GM23338 (cell line): ENCODE data around the gene LYL1. TPM values are rescaled to one million over a fixed set of nuclear protein-coding genes. Genes with fewer than 3 reads are reported as not detected.

ENCODE experiments used
- ATAC-seq: fragments of 200-7000 bp; cut with Tn5 transposase; 3 replicates; pipeline ENCODE4 v1.9.1; 2020
- DNase-seq: peaks from one replicate; pipeline ENCODE4 v3.0.0-alpha.2; 2015; ENCODE audit warnings: low spot score
- H2AFZ ChIP-seq: fragments of 200-600 bp; sonication (generic); 2 replicates; pipeline ENCODE4 v1.8.0; 2016; ENCODE audit warnings: antibody characterized with exemption, mild to moderate bottlenecking, moderate library complexity
- H3F3A ChIP-seq: fragments of 200-600 bp; sonication (generic); replicated peaks from 2 replicates; pipeline ENCODE4 v1.8.0; 2017; ENCODE audit warnings: antibody characterized with exemption, mixed run types, low read depth
- H3K27ac ChIP-seq: fragments of 200-600 bp; sonication (generic); 2 replicates; pipeline ENCODE4 v1.6.1; 2016; ENCODE audit warnings: low read depth
- H3K27me3 ChIP-seq: fragments of 200-600 bp; sonication (generic); 2 replicates; pipeline ENCODE4 v1.8.0; 2016; ENCODE audit warnings: mild to moderate bottlenecking, mixed run types, moderate library complexity; ENCODE audit not compliant: insufficient read depth
- H3K36me3 ChIP-seq: fragments of 200-600 bp; sonication (generic); 2 replicates; pipeline ENCODE4 v1.8.0; 2016; ENCODE audit warnings: mild to moderate bottlenecking; ENCODE audit not compliant: insufficient read depth
- H3K4me1 ChIP-seq: fragments of 200-600 bp; sonication (generic); 2 replicates; pipeline ENCODE4 v1.8.0; 2016; ENCODE audit warnings: mild to moderate bottlenecking, moderate library complexity; ENCODE audit not compliant: insufficient read depth
- H3K4me2 ChIP-seq: fragments of 200-600 bp; sonication (generic); 2 replicates; pipeline ENCODE4 v1.7.1; 2017; ENCODE audit warnings: mixed run types
- H3K4me3 ChIP-seq: fragments of 200-600 bp; sonication (generic); 2 replicates; pipeline ENCODE4 v1.6.1; 2016; ENCODE audit warnings: mixed run types
- H3K79me2 ChIP-seq: fragments of 200-600 bp; sonication (generic); replicated peaks from 2 replicates; pipeline ENCODE4 v1.8.0; 2017; ENCODE audit warnings: mild to moderate bottlenecking; ENCODE audit not compliant: insufficient read depth
- H3K9me2 ChIP-seq: fragments of 200-600 bp; sonication (generic); 2 replicates; pipeline ENCODE4 v1.8.0; 2017; ENCODE audit not compliant: insufficient read depth
- H4K20me1 ChIP-seq: fragments of 200-600 bp; sonication (generic); replicated peaks from 2 replicates; pipeline ENCODE4 v1.8.0; 2017; ENCODE audit warnings: mild to moderate bottlenecking; ENCODE audit not compliant: insufficient read depth
- H3K27ac Mint-ChIP-seq: 2 replicates; pipeline ENCODE4 v1.8.0; 2020; ENCODE audit warnings: inconsistent platforms, mild to moderate bottlenecking, moderate library complexity, mixed read lengths
- H3K27me3 Mint-ChIP-seq: 3 replicates; pipeline ENCODE4 v1.8.0; 2022; ENCODE audit warnings: low read depth, mild to moderate bottlenecking, moderate library complexity, mixed read lengths, inconsistent platforms; ENCODE audit not compliant: insufficient read depth, poor library complexity
- H3K36me3 Mint-ChIP-seq: 3 replicates; pipeline ENCODE4 v1.8.0; 2021; ENCODE audit warnings: low read depth, mild to moderate bottlenecking, inconsistent platforms, moderate library complexity, mixed read lengths
- H3K4me1 Mint-ChIP-seq: 3 replicates; pipeline ENCODE4 v1.8.0; 2020; ENCODE audit warnings: mild to moderate bottlenecking, inconsistent platforms, mixed read lengths
- H3K4me3 Mint-ChIP-seq: 3 replicates; pipeline ENCODE4 v1.8.0; 2021; ENCODE audit warnings: moderate library complexity, mild to moderate bottlenecking, inconsistent platforms, mixed read lengths
- H3K9me3 Mint-ChIP-seq: 3 replicates; pipeline ENCODE4 v1.8.0; 2020; ENCODE audit warnings: moderate library complexity, mild to moderate bottlenecking, inconsistent platforms, mixed read lengths
- EZH2phosphoT487 ChIP-seq: fragments of 200-600 bp; sonication (generic); IDR thresholded peaks from one replicate; pipeline ENCODE4 v1.8.1; 2018; ENCODE audit warnings: antibody characterized with exemption; ENCODE audit not compliant: unreplicated experiment
- NANOG ChIP-seq: IDR thresholded peaks from 2 replicates; pipeline ENCODE4 v1.6.1; 2016; ENCODE audit warnings: antibody characterized with exemption, borderline replicate concordance
- POLR2AphosphoS5 ChIP-seq: IDR thresholded peaks from 2 replicates; pipeline ENCODE4 v1.6.1; 2016; ENCODE audit warnings: antibody characterized with exemption, low read depth
- STAT1 ChIP-seq: IDR thresholded peaks from one replicate; pipeline ENCODE4 v1.6.1; 2016; ENCODE audit warnings: antibody characterized with exemption; ENCODE audit not compliant: unreplicated experiment
- ZNF114 ChIP-seq: fragments of 250-450 bp; sonication (Bioruptor Pico); IDR thresholded peaks from 2 replicates; pipeline ENCODE4 v1.5.0; 2020; ENCODE audit warnings: mild to moderate bottlenecking, moderate library complexity
- polyA plus RNA-seq: library from polyadenylated mRNA; unstranded; fragments of >200 nt; fragmentation: Nextera tagmentation; extraction: Ambion mirVana; gene quantifications from 2 replicates; pipeline ENCODE4 v1.2.1, GENCODE V29; 2016
- total RNA-seq: library from RNA; depleted of rRNA; stranded (reverse); fragments of >200 nt; shearing (Covaris generic); gene quantifications from 2 replicates; pipeline ENCODE4 v1.2.3, GENCODE V29; 2014
- TF ChIP-seq, protein P1 (sequence below), 2 experiments: fragments of 200-600 bp in 1 of 2; sonication (generic) in 1 of 2; conservative IDR thresholded peaks; 2 replicates each; pipeline versions ENCODE4 v1.5.1 to v1.6.1; 2016 to 2017; ENCODE audit warnings: antibody characterized with exemption in 2 of 2, low read depth in 2 of 2, mild to moderate bottlenecking in 2 of 2, moderate library complexity in 1 of 2
- TF ChIP-seq, protein P2 (sequence below): IDR thresholded peaks from 2 replicates; pipeline ENCODE4 v1.6.1; 2016; ENCODE audit warnings: antibody characterized with exemption

The LYL1 gene
- total and polyA plus RNA-seq, 2 experiments from 2014 or later = 1.2 to 2.2 TPM

DNA sequence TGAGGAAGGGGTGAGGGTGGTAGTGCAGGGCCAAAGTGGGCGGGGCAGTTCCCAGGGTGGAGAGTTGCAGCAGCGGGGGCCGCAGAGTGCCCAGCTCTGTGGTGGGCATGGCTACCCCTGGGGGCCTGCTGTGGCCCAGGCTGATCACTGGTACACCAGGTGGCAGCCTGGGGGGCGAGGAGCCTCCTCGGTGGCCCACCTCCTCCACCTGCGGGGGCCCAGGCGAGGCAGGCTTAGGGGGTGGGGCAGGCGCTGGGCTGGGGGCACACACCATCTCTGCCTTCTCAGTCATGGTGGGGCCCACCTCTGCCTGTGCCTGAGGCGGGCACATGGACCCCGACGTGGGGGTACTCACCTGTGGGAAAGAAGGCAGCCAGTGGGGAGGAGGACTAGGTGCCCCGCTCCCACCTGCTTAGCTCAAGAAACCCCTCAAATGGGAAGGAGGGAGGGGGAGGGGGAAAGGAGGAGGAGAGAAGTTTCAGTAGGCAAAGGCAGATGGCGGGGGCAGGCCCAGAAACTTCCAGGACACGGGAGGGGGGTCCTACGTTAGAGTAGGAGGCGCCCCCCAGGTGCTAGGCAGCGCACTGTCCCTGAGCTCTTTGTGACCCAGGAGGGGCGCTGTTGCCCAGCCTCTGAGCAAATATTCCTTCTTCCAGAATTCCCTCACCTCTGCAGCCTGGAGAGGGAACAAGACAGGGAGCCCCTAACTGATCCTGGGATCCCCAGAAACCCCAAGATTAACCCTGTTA, 1.6 kb downstream of the LYL1 start:
- no peak overlapping the region for H3K27ac Mint-ChIP-seq
- peaks cover 17% of the 10 kb centered on the region for H3K4me1 Mint-ChIP-seq
- no peaks in the 10 kb centered on the region for H3K9me3 Mint-ChIP-seq
- H3K9me2 ChIP-seq = no peaks in the 10 kb centered on the region
- no peak overlapping the region for H3K4me2 ChIP-seq
- peak overlapping the region; percentile 19; the same call in 2 of the 3 replicates for H3K4me3 Mint-ChIP-seq
- H3K4me1 ChIP-seq = peaks cover 31% of the 10 kb centered on the region
- peaks cover 31% of the 10 kb centered on the region for H3F3A ChIP-seq
- H3K79me2 ChIP-seq = no peaks in the 10 kb centered on the region
- H3K36me3 Mint-ChIP-seq = no peaks in the 10 kb centered on the region; the same call in 1 of the 3 replicates
- H2AFZ ChIP-seq = no peak overlapping the region
- H3K36me3 ChIP-seq = no peaks in the 10 kb centered on the region
- DNase-seq (peak; percentile 76), ATAC-seq (peak; percentile 4)
- H3K4me3 ChIP-seq = no peak overlapping the region
- TF ChIP-seq NANOG (no peak), EZH2phosphoT487 (no peak)
- TF ChIP-seq, protein P1, sequence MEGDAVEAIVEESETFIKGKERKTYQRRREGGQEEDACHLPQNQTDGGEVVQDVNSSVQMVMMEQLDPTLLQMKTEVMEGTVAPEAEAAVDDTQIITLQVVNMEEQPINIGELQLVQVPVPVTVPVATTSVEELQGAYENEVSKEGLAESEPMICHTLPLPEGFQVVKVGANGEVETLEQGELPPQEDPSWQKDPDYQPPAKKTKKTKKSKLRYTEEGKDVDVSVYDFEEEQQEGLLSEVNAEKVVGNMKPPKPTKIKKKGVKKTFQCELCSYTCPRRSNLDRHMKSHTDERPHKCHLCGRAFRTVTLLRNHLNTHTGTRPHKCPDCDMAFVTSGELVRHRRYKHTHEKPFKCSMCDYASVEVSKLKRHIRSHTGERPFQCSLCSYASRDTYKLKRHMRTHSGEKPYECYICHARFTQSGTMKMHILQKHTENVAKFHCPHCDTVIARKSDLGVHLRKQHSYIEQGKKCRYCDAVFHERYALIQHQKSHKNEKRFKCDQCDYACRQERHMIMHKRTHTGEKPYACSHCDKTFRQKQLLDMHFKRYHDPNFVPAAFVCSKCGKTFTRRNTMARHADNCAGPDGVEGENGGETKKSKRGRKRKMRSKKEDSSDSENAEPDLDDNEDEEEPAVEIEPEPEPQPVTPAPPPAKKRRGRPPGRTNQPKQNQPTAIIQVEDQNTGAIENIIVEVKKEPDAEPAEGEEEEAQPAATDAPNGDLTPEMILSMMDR (conservative IDR thresholded peaks at IDR 0.05; ENCODE audit: low read depth in 2 of 2) = peak; percentile 53 to 76
- peaks cover 9% of the 10 kb centered on the region; the same call in 1 of the 2 replicates for H4K20me1 ChIP-seq
- peaks cover 66% of the 10 kb centered on the region for H3K27me3 ChIP-seq
- H3K27me3 Mint-ChIP-seq = peaks cover 60% of the 10 kb centered on the region
- H3K27ac ChIP-seq = no peak overlapping the region

DNA sequence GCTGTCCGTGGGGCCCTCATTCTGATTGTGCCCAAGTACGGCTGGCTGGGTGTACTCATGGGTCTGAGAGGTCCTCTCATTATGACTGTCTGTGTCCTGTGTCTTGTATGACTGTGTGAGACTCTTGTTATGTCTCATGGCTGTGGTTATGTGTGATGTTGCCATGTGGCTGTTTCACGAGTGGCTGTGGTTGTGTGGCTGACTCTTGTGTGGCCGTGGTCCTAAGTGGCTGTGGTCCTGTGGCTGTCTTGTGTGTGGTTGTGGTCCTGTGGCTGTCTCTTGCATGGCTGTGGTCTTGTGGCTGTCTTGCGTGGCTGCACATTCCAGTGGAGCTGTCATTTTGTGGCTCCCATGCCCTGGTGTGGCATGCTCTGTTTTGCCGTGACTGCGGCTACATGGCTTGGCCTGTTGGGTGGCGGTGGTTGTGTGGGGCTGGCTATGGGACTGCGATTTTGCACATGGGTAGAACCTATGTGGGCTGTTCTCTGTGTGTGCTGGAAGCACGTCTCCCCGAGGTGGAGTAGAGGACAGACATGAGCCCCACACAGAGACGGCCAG, 2.5 kb downstream of the LYL1 start:
- Histone ChIP-seq H3F3A (peaks cover 37% of the 10 kb centered on the region), H3K4me2 (0 out of 2 replicates have a peak overlapping the region, but pooled peaks have one; percentile 82), H2AFZ (0 out of 2 replicates have a peak overlapping the region, but pooled peaks have one; percentile 5), H3K79me2 (no peaks in the 10 kb centered on the region), H3K4me1 (peaks cover 31% of the 10 kb centered on the region), H3K27me3 (peaks cover 71% of the 10 kb centered on the region), H3K27ac (no peak overlapping the region), H4K20me1 (peaks cover 9% of the 10 kb centered on the region; the same call in 1 of the 2 replicates), H3K4me3 (peak overlapping the region; percentile 59), H3K36me3 (no peaks in the 10 kb centered on the region), H3K9me2 (no peaks in the 10 kb centered on the region)
- ATAC-seq (no peak), DNase-seq (no peak)
- TF ChIP-seq ZNF114 (CRISPR knock-in tag) = no peak
- TF ChIP-seq, protein P2, sequence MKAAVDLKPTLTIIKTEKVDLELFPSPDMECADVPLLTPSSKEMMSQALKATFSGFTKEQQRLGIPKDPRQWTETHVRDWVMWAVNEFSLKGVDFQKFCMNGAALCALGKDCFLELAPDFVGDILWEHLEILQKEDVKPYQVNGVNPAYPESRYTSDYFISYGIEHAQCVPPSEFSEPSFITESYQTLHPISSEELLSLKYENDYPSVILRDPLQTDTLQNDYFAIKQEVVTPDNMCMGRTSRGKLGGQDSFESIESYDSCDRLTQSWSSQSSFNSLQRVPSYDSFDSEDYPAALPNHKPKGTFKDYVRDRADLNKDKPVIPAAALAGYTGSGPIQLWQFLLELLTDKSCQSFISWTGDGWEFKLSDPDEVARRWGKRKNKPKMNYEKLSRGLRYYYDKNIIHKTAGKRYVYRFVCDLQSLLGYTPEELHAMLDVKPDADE = no peak
- no peak for TF ChIP-seq POLR2AphosphoS5
- no peak for TF ChIP-seq STAT1
- H3K9me3 Mint-ChIP-seq = no peaks in the 10 kb centered on the region
- peaks cover 67% of the 10 kb centered on the region for H3K27me3 Mint-ChIP-seq
- no peak overlapping the region for H3K27ac Mint-ChIP-seq
- H3K4me1 Mint-ChIP-seq = peaks cover 20% of the 10 kb centered on the region
- H3K4me3 Mint-ChIP-seq = peak overlapping the region; percentile 18; the same call in 1 of the 3 replicates
- no peaks in the 10 kb centered on the region; the same call in 1 of the 3 replicates for H3K36me3 Mint-ChIP-seq
